GF-D8 (cell line): ENCODE results near the gene PIM1.

Source experiments
- DNase-seq: peaks from one replicate; lab custom pipeline; 2025; lab: John Stamatoyannopoulos, UW

PIM1 gene

DNA sequence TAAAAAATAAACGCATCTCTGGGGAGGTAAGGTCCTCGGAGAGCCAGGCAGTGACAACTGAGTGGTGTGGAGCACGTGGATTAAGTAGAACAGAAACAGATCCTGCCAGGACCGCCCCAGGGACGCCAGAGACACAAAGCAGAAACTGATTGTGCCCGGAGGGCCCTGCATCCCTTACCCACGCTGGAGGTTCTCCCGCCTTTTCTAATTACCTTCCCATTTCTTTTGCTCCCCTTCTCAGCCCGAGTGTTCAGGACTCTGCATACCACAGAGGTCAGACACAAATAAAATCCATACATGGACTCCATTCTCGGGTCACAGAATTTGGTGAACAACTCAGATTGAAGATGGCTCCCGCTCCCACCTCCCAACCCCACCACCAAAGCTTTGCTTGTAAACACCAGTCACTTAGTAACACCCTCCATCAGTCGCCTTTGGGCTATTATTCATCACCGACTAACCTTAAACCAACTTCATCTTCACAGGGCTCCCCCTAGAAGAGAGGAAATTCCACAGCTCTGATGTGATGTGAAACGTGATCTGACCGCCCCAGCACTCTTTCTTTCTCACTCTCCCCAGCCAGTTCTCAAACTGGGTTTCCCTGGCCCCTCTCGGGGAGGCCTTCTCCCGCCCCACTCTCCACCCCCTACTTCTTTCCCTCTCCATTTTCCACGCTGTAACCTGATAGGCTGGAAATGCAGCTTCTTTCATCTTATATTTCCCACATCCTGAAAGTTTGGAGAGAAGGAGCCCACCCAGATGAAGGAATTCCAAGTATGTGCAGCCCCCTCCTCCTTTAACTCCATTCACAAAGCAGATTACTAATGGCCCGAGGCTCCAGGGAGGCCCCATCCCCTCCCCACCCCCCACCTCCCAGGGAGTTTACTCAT is 32.5 kb upstream of the PIM1 start:
- no peak for DNase-seq

DNA sequence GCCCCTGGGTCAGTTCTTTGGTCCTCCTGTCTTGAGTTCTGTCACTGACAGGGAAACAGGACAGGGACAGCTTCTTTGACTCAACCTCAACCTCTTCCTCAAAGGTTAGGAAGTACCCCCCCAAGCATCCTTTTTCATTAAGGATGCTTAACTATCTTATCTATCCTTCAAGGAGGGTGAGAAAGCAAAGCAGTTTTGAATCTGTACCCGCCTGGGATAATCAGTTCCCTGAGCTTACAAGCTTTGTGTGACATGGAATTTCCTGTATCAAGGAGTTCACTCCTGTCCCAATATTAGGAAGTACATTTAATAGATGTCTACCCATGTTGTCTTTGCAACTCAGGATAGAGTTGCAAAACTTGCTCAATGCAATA is 31.1 kb upstream of the PIM1 start:
- DNase-seq: no peak

DNA sequence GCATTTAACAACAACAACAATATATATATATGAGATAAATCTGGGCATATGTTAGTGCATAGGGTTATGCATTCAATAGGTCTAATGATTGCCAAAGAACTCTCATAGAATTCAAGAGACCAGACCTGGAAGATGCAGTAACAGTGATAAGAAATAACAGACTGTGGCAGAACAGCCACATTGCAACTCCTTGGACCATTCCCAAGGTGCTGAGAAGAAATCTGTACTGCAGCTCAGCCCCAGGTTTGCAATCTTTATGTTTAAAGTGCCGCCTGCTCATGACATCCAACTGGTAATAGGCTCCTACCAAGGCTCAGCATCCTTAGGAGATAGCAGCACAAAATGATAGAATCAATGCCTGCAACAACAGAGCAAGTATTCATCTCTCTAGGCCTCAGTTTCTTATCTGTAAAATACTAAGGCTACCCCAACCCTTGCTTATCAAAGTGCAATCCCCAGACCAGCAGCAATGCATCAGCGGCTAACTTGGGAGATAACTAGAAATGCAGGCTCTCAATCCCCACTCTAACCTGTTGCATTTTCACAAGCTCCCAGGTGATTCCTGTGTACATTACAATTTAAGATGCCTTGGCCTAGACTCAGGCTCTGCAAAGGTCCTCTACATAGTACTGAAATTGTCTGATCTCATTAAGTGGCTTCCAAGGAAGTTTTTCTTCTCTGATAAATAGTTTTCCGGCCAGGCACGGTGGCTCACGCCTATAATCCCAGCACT is 30.6 kb upstream of the PIM1 start:
- no peak for DNase-seq

DNA sequence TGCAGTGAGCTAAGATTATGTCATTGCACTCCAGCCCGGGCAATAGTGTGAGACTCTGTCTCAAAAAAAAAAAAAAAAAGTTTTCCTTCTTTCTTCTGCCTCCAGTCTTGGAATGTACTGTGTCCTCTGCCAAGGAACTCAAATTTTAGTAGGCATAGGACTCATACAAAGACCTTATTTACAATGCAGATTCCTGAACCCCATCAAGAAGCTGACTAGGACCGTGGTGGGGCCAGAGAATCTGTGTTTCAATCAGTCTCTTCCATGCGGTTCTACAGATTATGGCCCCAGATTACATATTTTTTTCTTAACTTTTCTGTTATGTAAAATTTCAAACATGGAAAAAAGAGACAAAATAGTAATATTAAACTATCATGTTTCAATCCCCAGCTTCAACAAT is 29.8 kb upstream of the PIM1 start:
- no peak for DNase-seq

DNA sequence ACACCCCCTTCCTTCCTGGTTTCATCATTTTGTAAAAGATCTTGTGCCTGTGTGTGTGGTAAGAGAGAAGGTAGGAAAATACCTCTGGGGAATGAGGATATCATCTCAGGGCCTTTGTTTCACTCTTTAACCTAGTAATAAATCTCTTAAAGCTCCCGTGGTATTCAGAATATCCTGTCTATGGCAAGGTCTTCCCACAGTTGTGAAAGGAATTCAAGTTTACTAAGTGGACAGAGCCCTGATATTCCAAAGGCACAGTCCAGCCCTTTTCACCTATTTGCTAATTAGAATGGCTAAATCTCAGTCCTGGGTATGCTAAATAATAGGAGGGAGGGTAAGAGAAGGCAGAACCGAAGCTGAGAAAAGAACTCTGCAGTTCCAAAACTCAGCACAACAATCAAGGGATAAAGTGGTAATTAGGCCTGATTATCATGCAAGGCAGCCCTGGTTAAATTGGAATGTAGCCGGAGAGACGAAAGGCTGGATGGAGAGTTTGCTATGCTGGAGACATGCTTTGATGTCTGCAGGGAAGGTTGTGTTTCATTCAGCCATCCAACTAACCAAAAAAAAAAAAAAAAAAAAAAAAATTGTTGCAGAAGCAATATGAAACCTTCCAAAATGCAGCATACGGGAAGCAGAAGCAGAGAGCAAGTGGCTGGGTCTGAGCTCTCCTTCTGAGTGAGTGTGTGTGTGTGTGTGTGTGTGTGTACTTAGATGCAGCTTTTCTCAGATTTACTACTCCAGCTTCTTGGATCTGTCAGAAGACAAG is 28.5 kb upstream of the PIM1 start:
- no peak for DNase-seq

GRCh38 chr6:37142050-37142614 is 27.8 kb upstream of the PIM1 start:
- no peak for DNase-seq

DNA sequence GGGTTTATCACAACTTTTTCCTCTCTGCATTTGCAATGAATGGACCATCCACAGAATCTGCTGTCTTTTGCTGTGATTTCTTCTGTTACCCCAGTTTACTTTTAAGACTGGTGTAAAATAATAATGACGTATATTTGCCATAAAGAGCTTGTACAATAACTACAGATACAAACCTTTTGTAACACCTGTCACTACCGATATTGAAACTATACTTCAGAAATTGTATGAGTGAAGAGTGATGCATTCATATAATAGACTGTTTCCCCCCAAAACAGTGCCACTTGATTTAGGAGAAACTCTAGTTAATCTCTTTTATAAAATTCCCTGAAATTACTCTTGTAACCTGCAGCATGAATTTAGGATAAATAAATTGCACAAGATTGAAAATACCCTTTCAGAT is 26.4 kb upstream of the PIM1 start:
- no peak for DNase-seq

GRCh38 chr6:37145443-37145842 is 24.5 kb upstream of the PIM1 start:
- no peak for DNase-seq

- DNase-seq: no peak
Observed at GRCh38 chr6:37146735-37147157, 23.2 kb upstream of the PIM1 start.

GRCh38 chr6:37149745-37150144 is 20.2 kb upstream of the PIM1 start:
- no peak for DNase-seq

DNA sequence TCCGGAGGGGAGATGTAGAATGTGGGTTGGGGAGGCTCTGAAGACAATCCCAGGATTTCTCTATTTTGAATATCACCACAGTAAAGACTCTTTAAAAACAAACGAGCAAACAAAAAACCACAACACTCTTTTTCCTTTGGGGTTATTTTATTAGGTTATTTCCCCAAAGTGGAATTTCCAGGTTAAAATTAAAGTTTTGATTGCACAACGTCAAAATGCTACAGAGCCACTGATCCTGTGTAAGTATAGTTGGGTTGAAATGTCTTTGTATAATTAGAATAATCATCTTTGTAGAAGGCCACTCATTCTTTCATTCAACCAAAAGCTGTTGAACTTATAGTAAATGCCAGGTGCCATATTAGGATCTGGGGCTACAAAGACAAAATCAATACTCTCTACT is 19.6 kb upstream of the PIM1 start:
- DNase-seq: no peak

DNA sequence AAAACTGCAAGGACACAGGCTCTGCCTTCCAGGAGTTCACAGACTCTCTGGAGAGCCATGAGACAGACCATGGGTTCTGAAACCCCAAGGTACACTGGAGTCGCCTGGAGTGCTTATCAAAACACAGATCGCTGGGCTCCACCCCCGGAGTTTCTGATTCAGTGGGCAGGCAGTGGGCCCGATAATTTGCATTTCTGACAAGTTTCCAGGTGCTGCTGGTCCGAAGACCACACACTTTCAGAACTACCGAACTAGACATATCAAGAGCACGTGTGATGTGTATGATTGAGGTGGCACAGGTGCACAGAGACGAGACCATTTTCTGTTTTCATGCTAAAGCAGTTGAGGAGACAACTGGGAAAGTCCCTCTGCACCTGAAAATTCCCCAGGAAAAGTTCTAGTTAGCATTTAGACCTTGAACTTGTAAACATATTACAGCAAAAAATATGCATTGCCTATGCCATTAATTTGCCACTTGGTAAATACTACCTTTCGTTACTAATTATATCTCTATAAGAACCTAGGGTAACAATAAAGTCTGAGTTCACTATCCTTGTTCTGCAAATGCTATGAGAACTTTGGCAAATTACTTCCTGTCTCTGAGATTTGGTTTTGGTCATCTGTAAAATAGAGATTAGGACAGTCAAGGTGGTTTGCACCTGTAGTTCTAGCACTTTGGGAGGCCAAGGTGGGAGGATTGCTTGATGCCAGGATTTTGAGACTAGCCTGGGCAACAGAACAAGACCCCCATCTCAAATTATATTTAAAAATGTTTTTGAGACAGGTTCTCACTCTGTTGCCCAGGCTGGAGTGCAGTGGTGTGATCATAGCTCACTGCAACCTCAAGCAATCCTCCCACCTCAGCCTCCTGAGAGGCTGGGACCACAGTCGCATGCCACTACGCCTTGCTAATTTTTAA is 14.3 kb upstream of the PIM1 start:
- DNase-seq: no peak

DNA sequence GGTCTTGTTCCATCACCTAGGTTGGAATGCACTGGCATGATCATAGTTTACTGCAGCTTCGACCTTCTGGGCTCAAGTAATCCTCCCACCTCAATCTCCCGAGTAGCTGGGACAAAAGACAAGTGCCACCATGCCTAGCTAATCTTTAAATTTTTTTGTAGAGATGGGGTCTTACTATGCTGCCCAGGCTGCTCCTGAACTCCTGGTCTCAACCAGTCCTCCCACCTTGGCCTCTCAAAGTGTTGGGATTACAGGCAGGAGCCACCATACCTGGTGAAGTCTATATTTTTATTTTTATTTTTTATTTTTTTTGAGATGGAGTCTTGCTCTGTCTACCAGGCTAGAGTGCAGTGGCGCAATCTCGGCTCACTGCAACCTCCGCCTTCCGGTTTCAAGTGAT is 11.4 kb upstream of the PIM1 start:
- no peak for DNase-seq

DNA sequence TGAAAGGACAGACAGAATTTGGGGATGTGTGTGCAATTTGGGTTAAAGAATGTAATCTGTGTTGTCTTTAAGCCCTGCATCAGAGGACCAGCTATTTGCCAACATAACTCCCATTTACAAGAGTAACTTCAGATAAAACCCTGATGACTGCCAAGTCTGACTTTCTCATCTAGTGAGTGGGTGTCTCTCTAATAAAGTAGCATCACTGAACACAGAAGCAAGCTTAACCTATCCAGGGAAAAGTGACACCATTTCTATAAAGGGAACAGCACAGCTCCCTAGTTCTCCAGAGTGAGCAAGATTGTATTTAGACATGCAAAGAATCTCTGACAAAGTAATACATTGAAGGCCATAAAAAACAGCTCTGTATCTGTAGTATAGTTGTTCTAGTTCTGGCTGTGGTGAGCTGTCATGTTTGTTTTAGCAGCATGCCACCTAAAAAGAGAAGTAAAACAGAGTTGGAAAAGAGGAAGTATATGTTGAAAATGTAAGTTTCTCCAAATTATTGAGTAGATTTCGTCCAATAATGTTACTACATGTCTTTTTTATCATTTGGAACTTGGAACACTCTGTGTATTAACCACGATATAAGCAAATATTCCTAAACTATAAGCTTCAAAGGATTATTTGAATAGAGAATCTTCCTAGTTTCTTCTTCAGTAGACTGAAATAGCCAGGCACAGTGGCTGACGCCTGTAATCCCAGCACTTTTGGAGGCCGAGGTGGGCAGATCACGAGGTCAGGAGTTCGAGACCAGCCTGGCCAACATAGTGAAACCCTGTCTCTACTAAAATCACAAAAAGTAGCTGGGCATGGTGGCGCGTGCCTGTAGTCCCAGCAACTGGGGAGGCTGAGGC is 8.8 kb upstream of the PIM1 start:
- DNase-seq: peak; percentile 78

- no peak for DNase-seq
Observed at GRCh38 chr6:37162740-37163139, 7.2 kb upstream of the PIM1 start.

DNA sequence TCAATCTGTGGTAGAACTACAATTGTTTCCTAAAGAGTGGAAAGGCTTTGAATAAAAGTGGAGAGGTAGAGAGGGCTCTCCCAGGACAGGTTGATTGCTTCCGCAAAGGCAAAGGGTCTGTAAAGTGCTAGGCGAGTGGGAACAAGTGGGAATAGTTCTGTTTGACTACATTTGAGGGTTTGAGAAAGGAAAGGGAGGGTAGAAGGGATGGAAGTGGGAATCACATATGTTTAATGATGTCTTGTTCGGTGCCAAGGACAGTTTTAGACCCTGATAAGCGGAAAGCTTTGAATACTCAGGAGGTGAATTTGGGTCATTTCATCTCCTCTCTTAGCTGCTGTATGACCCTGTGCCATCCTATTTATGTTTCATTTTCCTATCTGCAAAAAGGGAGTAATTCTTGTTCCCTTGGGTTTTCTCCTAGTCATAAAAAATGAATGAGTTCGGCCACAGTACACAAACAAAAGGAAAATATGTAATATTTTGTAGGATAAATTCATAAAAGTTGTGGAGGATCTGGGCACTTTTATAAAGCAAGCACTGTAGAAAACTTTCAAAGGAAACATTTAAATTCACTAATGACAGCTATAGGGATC is 1.7 kb upstream of the PIM1 start:
- no peak for DNase-seq

- DNase-seq: no peak
Observed at GRCh38 chr6:37168811-37169495, 999 bp upstream of the PIM1 start.

DNA sequence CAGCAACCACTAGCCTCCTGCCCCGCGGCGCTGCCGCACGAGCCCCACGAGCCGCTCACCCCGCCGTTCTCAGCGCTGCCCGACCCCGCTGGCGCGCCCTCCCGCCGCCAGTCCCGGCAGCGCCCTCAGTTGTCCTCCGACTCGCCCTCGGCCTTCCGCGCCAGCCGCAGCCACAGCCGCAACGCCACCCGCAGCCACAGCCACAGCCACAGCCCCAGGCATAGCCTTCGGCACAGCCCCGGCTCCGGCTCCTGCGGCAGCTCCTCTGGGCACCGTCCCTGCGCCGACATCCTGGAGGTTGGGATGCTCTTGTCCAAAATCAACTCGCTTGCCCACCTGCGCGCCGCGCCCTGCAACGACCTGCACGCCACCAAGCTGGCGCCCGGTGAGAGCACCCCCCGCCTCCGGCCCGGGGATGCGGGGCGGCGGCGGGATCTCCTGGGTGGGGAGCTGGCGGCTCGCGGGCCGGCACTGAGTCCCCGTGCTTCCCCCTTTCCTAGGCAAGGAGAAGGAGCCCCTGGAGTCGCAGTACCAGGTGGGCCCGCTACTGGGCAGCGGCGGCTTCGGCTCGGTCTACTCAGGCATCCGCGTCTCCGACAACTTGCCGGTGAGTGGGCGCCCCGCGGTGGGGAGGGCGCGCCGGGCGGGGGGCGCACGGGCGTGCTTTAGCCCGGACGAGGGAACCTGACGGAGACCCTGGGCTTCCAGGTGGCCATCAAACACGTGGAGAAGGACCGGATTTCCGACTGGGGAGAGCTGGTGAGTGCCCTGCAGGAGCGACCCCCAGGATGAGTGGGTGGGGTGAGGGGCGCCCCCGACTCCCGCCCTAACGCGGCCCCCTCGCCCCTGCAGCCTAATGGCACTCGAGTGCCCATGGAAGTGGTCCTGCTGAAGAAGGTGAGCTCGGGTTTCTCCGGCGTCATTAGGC is 585 bp downstream of the PIM1 start:
- DNase-seq: no peak
